ENCODE results near the gene SORT1. TPM values are rescaled to one million over a fixed set of nuclear protein-coding genes. Genes with fewer than 3 reads are reported as not detected.

SORT1 gene
- total and polyA plus RNA-seq, 2 of the 8 experiments (the other 6 are each of a cell fraction or from before 2014, with no cell fraction given) = 18.7 to 69.6 TPM

DNA sequence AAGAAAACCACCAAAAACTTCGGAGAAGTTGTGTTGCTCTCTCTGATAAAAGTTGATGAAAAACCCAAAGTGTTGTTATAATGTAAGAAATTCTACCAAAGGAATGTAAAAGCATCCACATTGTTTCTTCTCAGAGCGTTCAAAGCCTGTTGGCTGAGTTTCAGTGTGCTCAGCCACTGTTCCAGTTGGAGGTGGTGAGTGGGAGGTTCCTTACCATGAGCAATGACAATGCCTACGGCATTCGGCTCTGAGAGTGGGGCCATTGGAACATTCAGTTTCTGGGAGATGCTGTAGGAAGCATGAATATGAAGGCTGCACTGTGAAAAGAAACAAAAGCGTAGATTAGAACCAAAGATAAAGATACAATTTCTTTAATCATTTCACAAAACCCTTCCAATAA, 70.4 kb downstream of the SORT1 start:
- Histone ChIP-seq H3K79me2 (ENCODE audit: control insufficient read depth in 1 of 2, insufficient read depth in 2 of 2, low read length in 2 of 2) (no peaks in the 10 kb centered on the region), H3K4ac (replicated peaks; ENCODE audit: insufficient read length, low read depth, low read length) (peak overlapping the region; percentile 77), H3K4me3 (ENCODE audit: extremely low read depth in 1 of 4, insufficient read depth in 2 of 4, low read depth in 3 of 4, low read length in 4 of 4) (no peak overlapping the region), H3K4me2 (ENCODE audit: insufficient read depth in 1 of 2, low read depth in 2 of 2, low read length in 2 of 2) (no peak overlapping the region), H4K20me1 (replicated peaks in 1 of 2; ENCODE audit: control insufficient read depth in 1 of 2, insufficient read depth in 2 of 2, low read length in 2 of 2) (no peaks in the 10 kb centered on the region), H2AK5ac (ENCODE audit: low read depth, low read length) (no peak overlapping the region), H4K5ac (ENCODE audit: insufficient read length, low read depth, low read length) (no peak overlapping the region), H3K36me3 (ENCODE audit: control insufficient read depth in 2 of 4, insufficient read depth in 4 of 4, low read length in 3 of 4) (peaks cover 7 to 37% (median 27%) of the 10 kb centered on the region in 4 experiments; a peak in 7 of 8 replicates), H2BK5ac (ENCODE audit: low read depth, low read length) (no peak overlapping the region), H3K4me1 (replicated peaks in 1 of 4; ENCODE audit: control insufficient read depth in 3 of 4, insufficient read depth in 4 of 4, low read length in 3 of 4) (no peaks in the 10 kb centered on the region), H3K56ac (replicated peaks; ENCODE audit: insufficient read length, low read depth, low read length) (no peak overlapping the region), H4K8ac (ENCODE audit: extremely low read depth, insufficient read depth, low read length) (no peak overlapping the region), H2BK12ac (ENCODE audit: low read depth, low read length) (no peak overlapping the region), H3K27ac (ENCODE audit: low read depth, low read length) (no peak overlapping the region), H2AFZ (ENCODE audit: low read length) (no peak overlapping the region), H3K9ac (replicated peaks in 1 of 4; ENCODE audit: extremely low read depth in 1 of 4, low read depth in 3 of 4, low read length in 3 of 4) (no peak overlapping the region), H3K14ac (ENCODE audit: insufficient read length) (no peak overlapping the region), H2BK20ac (ENCODE audit: low read length) (no peak overlapping the region), H3K9me3 (ENCODE audit: insufficient read depth in 2 of 2, low read depth in 1 of 2, low read length in 1 of 2) (no peaks in the 10 kb centered on the region), H2BK120ac (replicated peaks; ENCODE audit: low read depth, low read length) (no peak overlapping the region), H3K27me3 (replicated peaks in 1 of 4; ENCODE audit: control insufficient read depth in 3 of 4, extremely low read depth in 1 of 4, insufficient read depth in 3 of 4, low read length in 3 of 4) (no peaks in the 10 kb centered on the region), H3K79me1 (ENCODE audit: low read depth, low read length) (no peaks in the 10 kb centered on the region), H2BK15ac (ENCODE audit: low read length) (no peak overlapping the region), H3K23ac (ENCODE audit: insufficient read length) (no peak overlapping the region), H3K23me2 (ENCODE audit: low read depth, low read length) (no peaks in the 10 kb centered on the region), H3K18ac (ENCODE audit: extremely low read depth, low read length) (no peak overlapping the region), H4K91ac (replicated peaks; ENCODE audit: insufficient read length, low read length) (no peak overlapping the region)
- 87% methylated on average over 5 of the region's 5 CpGs; no CpG with 5 or more reads in 1 of the 2 experiments for WGBS, 2 experiments (ENCODE audit: extremely low coverage in 1 of 2, insufficient coverage in 1 of 2, insufficient read length in 1 of 2, insufficient replicate concordance in 2 of 2, low coverage in 1 of 2, low lambda C conversion rate in 2 of 2, missing lambda C conversion rate in 1 of 2)
- FAIRE-seq = no peak
- DNase-seq (ENCODE audit: low read depth in 1 of 2, low spot score in 2 of 2) = no peak
- TF ChIP-seq TCF12 (IDR thresholded peaks at IDR 0.05; ENCODE audit: low read depth, low read length) (no peak), SAP30 (IDR thresholded peaks at IDR 0.05; ENCODE audit: insufficient read depth, insufficient replicate concordance, low read length) (no peak), BCL11A (IDR thresholded peaks at IDR 0.05; ENCODE audit: low read depth in 2 of 2, low read length in 2 of 2) (no peak), SIRT6 (IDR thresholded peaks at IDR 0.05; ENCODE audit: low read length) (no peak), TAF7 (optimal IDR thresholded peaks at IDR 0.05; ENCODE audit: borderline replicate concordance, low read depth, low read length) (no peak), BACH1 (IDR thresholded peaks at IDR 0.05; ENCODE audit: low read length) (no peak), SRF (IDR thresholded peaks at IDR 0.05; ENCODE audit: low read depth, low read length) (no peak), CHD2 (IDR thresholded peaks at IDR 0.05; ENCODE audit: low read length) (no peak), HDAC6 (IDR thresholded peaks at IDR 0.05; ENCODE audit: low read depth, low read length) (no peak), EGR1 (IDR thresholded peaks at IDR 0.05; ENCODE audit: borderline replicate concordance, low read depth, low read length) (no peak)
- ChIA-PET CTCF (ENCODE audit: partially characterized antibody) (interaction anchor here (1.1 to 1.4 kb wide), 2 partner anchors 35 to 72 kb away, joined by 3 to 4 read pairs; no protein-coding TSS in a partner anchor), POLR2A (ENCODE audit: partially characterized antibody) (no interaction called here)
